ENCODE data around the gene SLC2A13. TPM values are rescaled to one million over a fixed set of nuclear protein-coding genes. Genes with fewer than 3 reads are reported as not detected.

The SLC2A13 gene
- total RNA-seq, 6 donors from 2014 or later: 9.9 to 25.9 (median 16.0) TPM

DNA sequence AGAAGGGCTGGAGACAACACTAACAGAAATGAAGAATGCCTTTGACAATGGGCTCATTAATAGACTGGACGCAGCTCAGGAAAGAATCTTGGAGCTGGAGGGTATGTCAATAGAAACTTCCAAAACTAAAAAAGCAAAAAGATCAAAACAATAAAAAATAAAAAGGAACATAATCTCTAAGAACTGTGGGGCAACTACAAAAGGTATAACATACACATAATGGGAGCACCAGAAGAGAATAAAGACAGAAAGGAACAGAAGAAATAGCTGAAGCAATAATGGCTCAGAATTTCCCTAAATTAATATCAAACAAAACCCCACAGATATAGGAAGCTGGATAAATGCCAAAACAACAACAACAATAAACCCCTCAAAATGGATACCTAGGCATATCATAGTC, 362.2 kb downstream of the SLC2A13 start:
- DNase-seq: no peak
- Histone ChIP-seq H3K27ac (no peak overlapping the region), H3K9me3 (no peaks in the 10 kb centered on the region), H3K27me3 (no peaks in the 10 kb centered on the region), H3K4me1 (no peaks in the 10 kb centered on the region), H3K4me3 (no peak overlapping the region), H3K36me3 (no peaks in the 10 kb centered on the region)
- ATAC-seq (ENCODE audit: low FRiP score in 2 of 2): no peak
- TF ChIP-seq POLR2AphosphoS5 (IDR thresholded peaks at IDR 0.05): no peak
- TF ChIP-seq, protein P1, sequence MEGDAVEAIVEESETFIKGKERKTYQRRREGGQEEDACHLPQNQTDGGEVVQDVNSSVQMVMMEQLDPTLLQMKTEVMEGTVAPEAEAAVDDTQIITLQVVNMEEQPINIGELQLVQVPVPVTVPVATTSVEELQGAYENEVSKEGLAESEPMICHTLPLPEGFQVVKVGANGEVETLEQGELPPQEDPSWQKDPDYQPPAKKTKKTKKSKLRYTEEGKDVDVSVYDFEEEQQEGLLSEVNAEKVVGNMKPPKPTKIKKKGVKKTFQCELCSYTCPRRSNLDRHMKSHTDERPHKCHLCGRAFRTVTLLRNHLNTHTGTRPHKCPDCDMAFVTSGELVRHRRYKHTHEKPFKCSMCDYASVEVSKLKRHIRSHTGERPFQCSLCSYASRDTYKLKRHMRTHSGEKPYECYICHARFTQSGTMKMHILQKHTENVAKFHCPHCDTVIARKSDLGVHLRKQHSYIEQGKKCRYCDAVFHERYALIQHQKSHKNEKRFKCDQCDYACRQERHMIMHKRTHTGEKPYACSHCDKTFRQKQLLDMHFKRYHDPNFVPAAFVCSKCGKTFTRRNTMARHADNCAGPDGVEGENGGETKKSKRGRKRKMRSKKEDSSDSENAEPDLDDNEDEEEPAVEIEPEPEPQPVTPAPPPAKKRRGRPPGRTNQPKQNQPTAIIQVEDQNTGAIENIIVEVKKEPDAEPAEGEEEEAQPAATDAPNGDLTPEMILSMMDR (IDR thresholded peaks at IDR 0.05): no peak
- TF ChIP-seq POLR2A (IDR thresholded peaks at IDR 0.05): no peak
- TF ChIP-seq EP300 (IDR thresholded peaks at IDR 0.05): no peak
- WGBS, 2 donors: 98 to 100% methylated on average over 1 of the region's 1 CpG

DNA sequence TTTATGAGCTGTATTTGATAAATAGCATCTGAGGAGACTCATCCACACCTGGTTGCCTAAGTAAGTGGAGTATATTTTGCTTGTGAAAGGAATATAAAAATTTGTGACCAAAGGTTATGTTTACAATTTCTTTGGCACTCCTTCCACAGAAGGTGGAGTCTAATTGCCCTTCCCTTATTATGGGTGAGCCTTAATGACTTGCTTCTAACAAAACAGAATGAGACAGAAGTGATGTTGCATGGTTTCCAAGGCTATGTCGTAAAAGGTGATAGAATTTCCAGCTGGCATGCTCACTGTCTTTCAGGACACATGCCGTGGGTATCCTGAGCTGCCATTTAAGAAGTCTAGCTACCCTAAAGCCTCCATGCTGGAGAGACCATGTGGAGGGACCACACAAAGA, 369.5 kb downstream of the SLC2A13 start:
- H3K9me3 ChIP-seq: peaks cover 9 to 28% (median 19%) of the 10 kb centered on the region in 4 donors
- no peak overlapping the region for H3K4me3 ChIP-seq
- no peaks in the 10 kb centered on the region for H3K4me1 ChIP-seq
- no peaks in the 10 kb centered on the region for H3K27me3 ChIP-seq
- H3K27ac ChIP-seq: no peak overlapping the region
- 89 to 98% methylated on average over 2 of the region's 2 CpGs for WGBS, 2 donors
- TF ChIP-seq POLR2A (IDR thresholded peaks at IDR 0.05): no peak
- TF ChIP-seq EP300 (IDR thresholded peaks at IDR 0.05): no peak
- TF ChIP-seq, protein P1 (IDR thresholded peaks at IDR 0.05): no peak
- no peak for TF ChIP-seq POLR2AphosphoS5 (IDR thresholded peaks at IDR 0.05)
- DNase-seq (no peak), ATAC-seq (ENCODE audit: low FRiP score in 2 of 2) (no peak)
- no peaks in the 10 kb centered on the region for H3K36me3 ChIP-seq

DNA sequence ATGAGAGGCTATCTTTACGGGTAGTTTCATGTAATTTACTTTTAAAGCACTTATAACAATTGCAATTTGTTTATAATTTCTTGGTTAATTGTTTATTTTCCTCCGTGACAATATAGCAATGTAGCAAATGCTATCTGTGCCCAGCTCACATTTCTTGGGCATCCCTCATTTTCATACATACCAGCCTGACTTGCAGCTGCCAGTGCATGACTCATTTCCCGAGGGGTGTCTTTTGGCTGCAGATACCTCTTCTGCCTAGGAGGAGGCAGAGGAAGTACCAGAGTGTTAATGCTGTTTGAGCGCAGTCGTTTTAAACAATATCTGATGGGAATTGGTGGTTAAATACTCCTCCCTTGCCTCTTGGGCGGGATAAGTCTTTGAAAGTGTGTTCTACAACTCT, 382.1 kb downstream of the SLC2A13 start:
- no peak overlapping the region for H3K27ac ChIP-seq
- ATAC-seq (ENCODE audit: low FRiP score in 2 of 2): no peak
- TF ChIP-seq EP300 (IDR thresholded peaks at IDR 0.05): no peak
- TF ChIP-seq POLR2AphosphoS5 (IDR thresholded peaks at IDR 0.05): no peak
- TF ChIP-seq POLR2A (IDR thresholded peaks at IDR 0.05): no peak
- TF ChIP-seq, protein P1 (IDR thresholded peaks at IDR 0.05): no peak
- no peak overlapping the region for H3K4me3 ChIP-seq
- WGBS, 2 donors: 72 to 73% methylated on average over 6 of the region's 6 CpGs
- no peak for DNase-seq
- H3K9me3 ChIP-seq: peaks cover 0 to 5% (median 2%) of the 10 kb centered on the region in 4 donors
- no peaks in the 10 kb centered on the region for H3K36me3 ChIP-seq
- H3K27me3 ChIP-seq: no peaks in the 10 kb centered on the region
- H3K4me1 ChIP-seq: no peaks in the 10 kb centered on the region

- H3K9me3 ChIP-seq: peaks cover 0 to 4% (median 1%) of the 10 kb centered on the region in 4 donors
- TF ChIP-seq POLR2AphosphoS5 (IDR thresholded peaks at IDR 0.05): no peak
- TF ChIP-seq, protein P1 (IDR thresholded peaks at IDR 0.05): no peak
- TF ChIP-seq EP300 (IDR thresholded peaks at IDR 0.05): no peak
- TF ChIP-seq POLR2A (IDR thresholded peaks at IDR 0.05): no peak
- 64 to 81% methylated on average over 1 of the region's 1 CpG for WGBS, 2 donors
- no peak overlapping the region for H3K4me3 ChIP-seq
- ATAC-seq (ENCODE audit: low FRiP score in 2 of 2) (no peak), DNase-seq (no peak)
- no peaks in the 10 kb centered on the region for H3K36me3 ChIP-seq
- H3K4me1 ChIP-seq: no peaks in the 10 kb centered on the region
- H3K27ac ChIP-seq: no peak overlapping the region
- no peaks in the 10 kb centered on the region for H3K27me3 ChIP-seq
These were observed 383.4 kb downstream of the SLC2A13 start for GRCh38 chr12:39722504-39722903.

GRCh38 chr12:39713552-39713951, 392.3 kb downstream of the SLC2A13 start:
- no peak for ATAC-seq (ENCODE audit: low FRiP score in 2 of 2)
- Histone ChIP-seq H3K4me1 (no peaks in the 10 kb centered on the region), H3K27me3 (no peaks in the 10 kb centered on the region), H3K27ac (no peak overlapping the region), H3K9me3 (no peaks in the 10 kb centered on the region), H3K4me3 (no peak overlapping the region), H3K36me3 (no peaks in the 10 kb centered on the region)
- 90% methylated on average over 14 of the region's 14 CpGs for WGBS, 2 donors
- TF ChIP-seq EP300 (IDR thresholded peaks at IDR 0.05) (no peak), POLR2A (IDR thresholded peaks at IDR 0.05) (no peak), POLR2AphosphoS5 (IDR thresholded peaks at IDR 0.05) (no peak)
- TF ChIP-seq, protein P1 (IDR thresholded peaks at IDR 0.05): no peak
- no peak for DNase-seq

All from upper lobe of left lung (tissue), 6 donors.